A549 treated with DMSO at 1 μM for 4 hours (cell line): ENCODE measurements around the gene ZNF576. TPM values are rescaled to one million over a fixed set of nuclear protein-coding genes. Genes with fewer than 3 reads are reported as not detected.

Experiments
- total RNA-seq: library from RNA; stranded (reverse); fragments of 200-300 nt; extraction: Qiagen RNA extraction; gene quantifications from 5 replicates; pipeline ENCODE4 v1.2.3, GENCODE V29; 2022; ENCODE audit warnings: low read depth

The ZNF576 gene, protein sequence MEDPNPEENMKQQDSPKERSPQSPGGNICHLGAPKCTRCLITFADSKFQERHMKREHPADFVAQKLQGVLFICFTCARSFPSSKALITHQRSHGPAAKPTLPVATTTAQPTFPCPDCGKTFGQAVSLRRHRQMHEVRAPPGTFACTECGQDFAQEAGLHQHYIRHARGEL
- total RNA-seq, result 15.5 to 22.4 TPM (median 21.0 TPM) in 5 replicates

DNA sequence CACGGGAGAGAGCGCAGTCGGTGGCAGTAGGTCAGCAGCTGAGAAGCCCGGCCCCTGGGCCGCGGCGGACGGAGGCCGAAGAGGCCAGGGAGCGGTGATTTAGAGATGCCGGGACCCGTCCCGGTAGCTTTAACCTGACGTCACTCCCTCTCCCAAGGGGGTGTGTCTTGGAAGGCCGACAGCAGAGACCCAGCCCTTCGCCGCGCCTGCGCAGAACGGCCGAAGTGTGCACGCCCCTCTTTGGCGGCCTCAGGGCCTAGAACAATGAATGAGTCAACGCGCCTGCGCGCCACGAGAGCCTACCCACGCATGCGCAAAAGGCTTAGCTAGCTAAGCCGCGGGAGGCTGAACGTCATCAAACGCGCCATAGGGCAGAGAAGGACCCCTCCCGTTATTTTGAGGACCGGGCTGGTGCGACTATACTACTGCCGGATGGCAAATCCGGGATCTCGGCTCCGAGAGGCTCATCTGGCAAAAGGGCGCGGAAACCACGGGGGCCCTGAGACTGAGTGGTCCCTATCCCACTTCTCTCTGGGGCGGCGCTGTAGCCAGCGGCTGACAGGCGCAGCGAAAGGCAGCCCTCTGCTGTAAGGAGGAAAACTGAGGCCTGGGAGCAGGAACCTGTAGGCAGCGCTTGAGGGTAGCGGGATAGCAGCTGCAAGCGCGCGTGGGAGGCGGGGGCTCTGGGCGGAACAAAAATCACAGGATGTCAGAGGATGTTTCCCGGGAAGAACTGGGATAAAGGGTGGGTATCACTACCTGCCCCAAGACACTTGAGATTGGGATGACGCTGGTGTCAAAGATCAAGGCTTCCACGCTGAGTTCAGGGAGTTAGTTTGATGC is at the start of gene ZNF576, which contains the start of gene IRGQ:
Gene ZNF576, plus strand, starts transcription at position 597 of the 843 bp plus-strand sequence. CDS start 514 bp downstream, outside the sequence.
Gene IRGQ, minus strand, starts transcription at position 136 of the 843 bp plus-strand sequence. CDS start 796 bp downstream, outside the sequence.

DNA sequence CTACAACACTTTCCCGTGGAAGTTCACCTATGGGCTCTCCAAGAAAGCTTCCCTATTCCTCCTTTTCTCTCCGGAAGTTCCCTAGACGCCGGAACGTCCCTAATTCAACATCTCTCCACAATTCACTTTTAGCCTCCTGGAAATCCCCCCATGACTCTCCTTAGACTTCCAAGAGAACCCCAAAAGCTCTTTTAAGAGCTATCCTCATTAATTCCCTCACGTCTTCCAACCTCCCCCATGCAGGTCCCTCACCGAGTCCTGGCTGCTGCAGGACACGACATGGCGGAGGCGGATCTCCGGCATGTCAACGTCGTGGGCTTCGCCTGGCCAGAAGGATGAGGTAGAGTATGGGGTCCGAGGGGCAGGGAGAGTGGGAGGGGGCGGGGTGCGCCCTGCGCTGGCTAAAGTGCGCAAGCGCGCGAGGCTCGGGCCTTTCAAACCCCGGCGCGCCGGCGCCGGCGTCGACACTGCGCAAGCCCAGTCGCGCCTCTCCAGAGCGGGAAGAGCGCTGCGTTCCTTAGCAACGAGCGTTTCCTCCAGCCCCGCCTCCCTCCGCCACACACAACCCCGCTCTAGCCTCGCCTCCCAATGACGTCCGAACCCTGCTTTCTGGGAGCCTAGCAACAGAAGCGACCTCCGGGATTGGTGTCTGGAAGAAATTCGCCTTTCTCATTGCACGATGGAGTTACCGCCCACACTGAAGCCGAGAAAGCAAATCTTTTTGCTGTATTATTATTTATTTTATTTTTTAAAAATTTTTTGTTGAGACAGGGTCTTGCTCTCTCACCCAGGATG is 21.0 kb upstream of the ZNF576 start, which contains the start of the genes PINLYP and XRCC1:
Gene PINLYP, plus strand, starts transcription at position 646 of the 795 bp plus-strand sequence. CDS start 1,391 bp downstream, outside the sequence.
Gene XRCC1, minus strand, starts transcription at position 372 of the 795 bp plus-strand sequence. Its CDS starts 69 bp downstream, at position 303.

DNA sequence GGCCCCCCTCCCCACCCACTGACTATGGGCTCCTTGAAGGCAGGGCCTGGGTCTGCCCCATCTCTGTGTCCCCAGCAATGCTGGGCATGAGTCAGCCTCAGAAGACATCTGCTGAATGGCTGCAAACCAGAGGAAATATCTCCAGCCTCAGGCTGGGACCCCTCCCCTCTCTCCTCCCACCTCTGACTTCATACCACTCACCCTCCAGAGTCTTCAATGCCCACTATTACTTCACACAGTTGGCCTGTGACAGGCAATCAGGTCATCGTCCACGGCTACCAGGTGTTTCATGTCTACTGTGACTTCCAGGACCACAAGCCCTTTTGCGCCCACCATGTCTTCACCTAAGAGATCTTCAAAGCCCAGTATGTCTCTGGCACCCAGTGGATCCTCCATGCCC is 15.4 kb downstream of the ZNF576 start, which contains the start of gene SRRM5:
Gene SRRM5, plus strand, starts transcription at position 301 of the 400 bp plus-strand sequence. Its CDS starts 34 bp downstream, at position 335.

DNA sequence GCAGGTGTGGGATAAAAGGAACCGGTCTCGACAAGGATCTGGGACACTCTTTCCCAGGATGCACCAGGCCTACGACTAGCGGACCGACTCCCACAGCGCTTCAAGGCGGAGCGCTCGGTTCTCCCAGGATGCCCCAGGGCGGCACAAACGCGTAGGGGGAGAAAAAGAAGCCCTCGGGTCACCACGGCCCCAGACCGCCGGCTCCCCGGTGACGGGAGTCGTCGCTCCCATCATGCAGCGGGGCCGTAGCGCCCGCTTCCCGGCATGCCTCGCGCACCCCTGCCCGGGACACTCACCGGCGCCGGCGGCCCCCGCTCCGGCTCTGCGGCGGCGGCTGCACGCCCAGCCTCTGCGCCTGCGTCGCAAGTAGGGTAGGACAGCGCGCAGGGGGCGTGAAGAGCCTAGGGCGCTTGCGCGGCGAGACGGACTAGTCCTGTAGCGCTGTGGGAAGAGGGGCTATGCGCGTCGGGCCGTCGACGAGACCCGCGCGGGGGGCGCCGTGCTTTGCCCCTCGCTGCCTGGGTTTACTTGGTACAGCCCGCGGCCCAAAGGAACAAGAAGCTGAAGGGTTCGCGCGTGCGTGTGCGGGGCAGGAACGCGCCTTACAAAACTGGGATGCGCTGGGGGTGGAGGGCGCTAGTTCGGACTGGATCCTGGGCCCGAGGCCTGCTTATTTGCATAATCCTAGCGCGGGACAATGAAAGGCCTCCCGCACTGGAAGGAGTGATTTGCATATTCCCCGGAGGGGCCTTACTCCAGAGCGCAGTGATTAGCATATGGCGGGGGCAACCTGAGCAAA is 23.1 kb downstream of the ZNF576 start, which contains the start of gene ZNF428:
Gene ZNF428, minus strand, starts transcription at position 368 of the 799 bp plus-strand sequence. CDS start 5,325 bp downstream, outside the sequence.

DNA sequence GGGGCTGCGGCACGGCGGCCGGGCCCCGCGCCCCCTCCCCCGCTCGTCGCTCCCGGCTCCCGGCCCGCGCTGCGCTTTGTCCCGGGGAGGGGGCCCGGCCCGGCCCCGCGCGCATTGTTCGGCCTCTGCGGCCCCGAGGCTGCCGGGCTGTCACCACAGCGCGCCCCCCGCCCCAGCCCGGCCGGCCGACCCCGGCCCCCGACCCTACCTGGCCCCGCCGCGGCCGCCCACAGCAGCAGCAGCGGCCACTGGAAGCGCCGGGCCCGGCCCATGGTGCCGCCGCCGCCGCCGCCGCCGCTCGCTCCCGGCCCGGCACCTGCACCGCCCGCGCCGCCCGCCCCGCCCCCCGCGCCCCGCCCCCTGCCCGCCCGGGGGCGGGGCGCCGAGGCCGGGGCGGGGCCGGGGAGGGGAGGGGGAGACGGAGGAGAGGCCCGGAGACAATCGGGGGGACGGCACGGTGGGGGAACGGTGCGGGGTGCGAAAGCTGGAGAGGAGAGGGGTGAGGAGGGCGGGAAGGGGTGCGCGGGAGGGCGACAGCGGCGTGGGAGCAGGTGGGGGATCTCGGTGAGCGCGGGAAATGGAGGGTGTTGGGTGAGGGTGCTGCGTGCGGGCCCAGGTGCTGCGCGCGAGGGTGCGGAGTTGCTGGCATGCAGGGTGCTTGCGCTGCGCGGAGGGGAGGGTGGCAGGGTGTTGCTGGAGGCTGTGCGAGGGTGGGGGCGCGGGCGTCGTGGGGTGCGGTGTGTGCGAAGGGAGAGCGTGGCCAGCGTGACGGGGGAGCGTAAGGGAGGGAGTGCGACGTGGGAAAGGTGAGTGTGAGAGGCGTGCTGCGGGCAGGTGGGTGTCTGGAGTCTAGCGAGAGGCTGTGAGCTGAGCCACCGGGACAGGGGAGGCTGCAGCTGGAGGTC is 43.4 kb downstream of the ZNF576 start, which contains the start of gene CADM4:
Gene CADM4, minus strand, starts transcription at position 332 of the 905 bp plus-strand sequence. Its CDS starts 60 bp downstream, at position 272.

Other genes with a start within 250 kb of the ZNF576 start
- 0.16 to 0.25 TPM (median 0.21 TPM) in 4 of 5 replicates, not detected in the other for gene CD177, start 242.9 kb upstream of the ZNF576 start, total RNA-seq
- gene TEX101, start 181.7 kb upstream of the ZNF576 start, total RNA-seq, result not detected in 5 replicates
- 0.45 to 1.2 TPM (median 0.58 TPM) in 5 replicates for gene LYPD3, start 131.0 kb upstream of the ZNF576 start, total RNA-seq
- 8.5 to 13.2 TPM (median 9.7 TPM) in 5 replicates for gene PHLDB3, start 91.8 kb upstream of the ZNF576 start, total RNA-seq
- 50.5 to 52.8 TPM (median 51.5 TPM) in 5 replicates for gene ETHE1, start 69.4 kb upstream of the ZNF576 start, total RNA-seq
- gene ZNF575, start 63.4 kb upstream of the ZNF576 start, total RNA-seq, result 1.4 to 2.6 TPM (median 1.9 TPM) in 5 replicates
- gene XRCC1, start 21.1 kb upstream of the ZNF576 start, total RNA-seq, result 27.8 to 35.5 TPM (median 28.8 TPM) in 5 replicates
- 0.22 to 0.55 TPM (median 0.30 TPM) in 5 replicates for gene PINLYP, start 20.8 kb upstream of the ZNF576 start, total RNA-seq
- gene IRGQ, start 461 bp upstream of the ZNF576 start, total RNA-seq, result 5.9 to 7.4 TPM (median 6.6 TPM) in 5 replicates
- 0.61 to 1.4 TPM (median 0.85 TPM) in 5 replicates for gene SRRM5, start 15.5 kb downstream of the ZNF576 start, total RNA-seq
- 46.5 to 64.2 TPM (median 58.3 TPM) in 5 replicates for gene ZNF428, start 23.0 kb downstream of the ZNF576 start, total RNA-seq
- gene CADM4, start 43.3 kb downstream of the ZNF576 start, total RNA-seq, result 7.6 to 10.8 TPM (median 8.5 TPM) in 5 replicates
- gene PLAUR, start 73.6 kb downstream of the ZNF576 start, total RNA-seq, result 111 to 140 TPM (median 128 TPM) in 5 replicates
- not detected in 5 replicates for gene IRGC, start 119.5 kb downstream of the ZNF576 start, total RNA-seq
- 45.3 to 77.8 TPM (median 63.7 TPM) in 5 replicates for gene SMG9, start 158.4 kb downstream of the ZNF576 start, total RNA-seq
- gene KCNN4, start 184.4 kb downstream of the ZNF576 start, total RNA-seq, result 53.4 to 63.0 TPM (median 58.9 TPM) in 5 replicates
- gene LYPD5, start 205.9 kb downstream of the ZNF576 start, total RNA-seq, result 0.17 to 0.31 TPM (median 0.22 TPM) in 5 replicates
- gene ZNF283, start 230.7 kb downstream of the ZNF576 start, total RNA-seq, result 4.6 to 6.6 TPM (median 5.0 TPM) in 5 replicates